Stimulated activated CD4-positive, alpha-beta T cell treated with anti-CD3 and anti-CD28 coated beads, Interleukin-12 subunit alpha, Interleukin-12 subunit beta, amount 100 ng/mL, for 48 hours (primary cell): ENCODE measurements around the gene CTNNA1.

Experiments
- DNase-seq, 3 donors: peaks; one replicate each; pipeline ENCODE4 v3.0.0-alpha.2; 2020; ENCODE audit warnings: low read depth in 2 of 3, low spot score in 1 of 3

CTNNA1 gene

GRCh38 chr5:138849882-138850281 lies 96.7 kb downstream of the CTNNA1 start:
- no peak for DNase-seq

GRCh38 chr5:138850865-138851435 lies 97.7 kb downstream of the CTNNA1 start:
- DNase-seq: no peak

- DNase-seq: no peak
Measured at GRCh38 chr5:138853132-138853531, 99.9 kb downstream of the CTNNA1 start.

- DNase-seq: no peak
Measured at GRCh38 chr5:138867011-138867410, 113.8 kb downstream of the CTNNA1 start.

GRCh38 chr5:138869038-138869437 lies 115.8 kb downstream of the CTNNA1 start:
- DNase-seq: no peak

- peak in 1 of 3 donors; percentile 2 for DNase-seq
Measured at GRCh38 chr5:138869763-138870500, 116.7 kb downstream of the CTNNA1 start.

GRCh38 chr5:138870611-138871010 lies 117.4 kb downstream of the CTNNA1 start:
- no peak for DNase-seq

GRCh38 chr5:138872841-138873465 lies 119.7 kb downstream of the CTNNA1 start:
- no peak for DNase-seq

- no peak for DNase-seq
Measured at GRCh38 chr5:138873466-138874221, 120.4 kb downstream of the CTNNA1 start.

- no peak for DNase-seq
Measured at GRCh38 chr5:138874241-138874640, 121.0 kb downstream of the CTNNA1 start.

- DNase-seq: no peak
Measured at GRCh38 chr5:138874771-138875551, 121.7 kb downstream of the CTNNA1 start, which contains the start of gene LRRTM2. LRRTM2 (minus strand) TSS chr5:138875335; CDS start chr5:138874911, 424 bp downstream.

GRCh38 chr5:138875552-138875875 lies 122.3 kb downstream of the CTNNA1 start:
- no peak for DNase-seq

- DNase-seq: no peak
Measured at GRCh38 chr5:138875946-138876345, 122.7 kb downstream of the CTNNA1 start.

- DNase-seq: no peak
Measured at GRCh38 chr5:138876811-138877210, 123.6 kb downstream of the CTNNA1 start.

GRCh38 chr5:138878437-138879235 lies 125.4 kb downstream of the CTNNA1 start:
- no peak for DNase-seq

- DNase-seq: no peak
Measured at GRCh38 chr5:138883211-138883610, 130.0 kb downstream of the CTNNA1 start.

- no peak for DNase-seq
Measured at GRCh38 chr5:138884094-138884493, 130.9 kb downstream of the CTNNA1 start.

- DNase-seq: no peak
Measured at GRCh38 chr5:138884554-138884953, 131.3 kb downstream of the CTNNA1 start.

- no peak for DNase-seq
Measured at GRCh38 chr5:138889994-138890393, 136.8 kb downstream of the CTNNA1 start.

GRCh38 chr5:138890644-138891043 lies 137.4 kb downstream of the CTNNA1 start:
- no peak for DNase-seq
